Stimulated activated CD4-positive, alpha-beta T cell treated with anti-CD3 and anti-CD28 coated beads, Interleukin-4, amount 100 ng/mL, for 1 hour (primary cell): Measurements from ENCODE around the gene KISS1R.
A peak's percentile ranks its signal among the peaks of the same experiment; 100 is the strongest.

ENCODE experiments used
- DNase-seq: peaks from one replicate; pipeline ENCODE4 v3.0.0-alpha.2; 2020

Gene KISS1R

DNA sequence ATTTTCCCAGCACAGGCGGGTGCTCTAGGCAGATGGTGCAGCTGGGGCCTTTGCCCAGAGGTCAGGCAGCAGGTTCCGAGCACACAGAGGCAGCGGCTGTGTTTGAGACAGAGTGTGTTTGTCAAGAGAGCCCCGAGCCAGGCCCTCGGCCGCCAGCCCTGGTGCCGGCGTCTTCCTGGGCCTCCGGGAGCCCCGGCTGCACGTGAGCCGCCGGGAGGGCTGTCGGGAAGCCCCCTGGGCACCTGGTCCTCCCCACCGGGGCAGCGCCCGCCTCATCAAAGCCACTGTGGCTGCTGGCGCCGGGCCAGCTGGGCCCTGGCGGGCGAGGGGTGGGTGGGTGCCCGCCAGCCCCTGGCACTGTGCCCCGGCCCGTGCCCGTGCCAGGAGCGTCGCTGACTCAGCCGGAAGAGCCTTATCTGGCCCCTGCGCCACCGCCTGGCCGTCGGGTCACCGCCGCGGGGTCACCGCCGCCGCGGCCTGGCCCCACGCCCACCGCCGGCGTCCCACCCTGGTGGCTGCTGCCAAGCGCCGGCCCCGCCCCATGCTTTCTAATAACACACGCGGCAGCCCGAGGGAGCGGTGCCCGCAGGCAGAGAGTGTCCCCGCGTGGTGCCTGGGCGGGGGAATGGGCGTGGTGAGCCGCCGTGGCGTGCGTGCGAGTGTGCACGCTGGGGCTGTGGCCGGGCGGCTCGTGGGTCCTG, 23.6 kb downstream of the KISS1R start:
- peak; percentile 69 for DNase-seq

DNA sequence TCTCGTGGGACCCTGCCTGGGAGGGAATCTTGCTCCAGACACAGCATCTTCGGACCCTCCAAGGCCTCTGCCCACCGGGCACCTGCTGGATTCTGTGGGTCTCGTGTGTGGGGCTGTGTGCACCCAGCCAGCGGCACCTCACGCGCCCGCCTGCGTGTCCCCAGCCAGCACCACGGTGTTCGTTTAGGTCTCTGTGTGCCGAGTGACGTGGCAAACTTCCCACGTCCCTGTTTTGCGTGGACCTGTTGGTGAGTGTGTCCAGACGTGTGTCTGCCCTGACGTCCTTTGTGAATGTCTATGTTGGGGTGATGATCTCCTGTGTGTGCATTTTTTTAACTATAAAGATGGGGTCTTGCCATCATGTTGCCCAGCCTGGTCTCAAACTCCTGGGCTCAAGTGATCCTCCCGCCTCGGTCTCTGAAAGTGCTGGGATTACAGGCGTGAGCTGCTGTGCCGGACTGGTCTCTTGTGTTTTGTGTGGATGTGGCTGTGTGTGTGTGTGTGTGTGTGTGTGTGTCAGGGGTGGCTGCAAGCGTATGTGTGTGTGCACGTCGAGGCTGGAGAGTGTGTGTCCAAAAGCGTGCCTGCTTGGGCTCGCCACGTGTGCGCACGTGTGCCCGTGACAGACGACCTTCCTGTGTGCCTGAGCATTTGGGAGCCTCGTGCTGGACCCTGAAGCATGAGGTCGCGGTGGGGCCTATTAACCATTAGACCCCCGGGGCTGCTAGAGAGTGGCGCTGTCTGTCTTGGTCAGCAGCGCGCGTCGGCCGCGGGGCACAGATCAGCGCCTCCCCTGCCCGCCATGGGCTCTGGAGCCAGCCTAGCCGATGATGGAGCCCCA, 24.4 kb downstream of the KISS1R start:
- DNase-seq = no peak

GRCh38 chr19:942133-942645, 25.1 kb downstream of the KISS1R start:
- no peak for DNase-seq

GRCh38 chr19:943551-944170, 26.5 kb downstream of the KISS1R start:
- no peak for DNase-seq

DNA sequence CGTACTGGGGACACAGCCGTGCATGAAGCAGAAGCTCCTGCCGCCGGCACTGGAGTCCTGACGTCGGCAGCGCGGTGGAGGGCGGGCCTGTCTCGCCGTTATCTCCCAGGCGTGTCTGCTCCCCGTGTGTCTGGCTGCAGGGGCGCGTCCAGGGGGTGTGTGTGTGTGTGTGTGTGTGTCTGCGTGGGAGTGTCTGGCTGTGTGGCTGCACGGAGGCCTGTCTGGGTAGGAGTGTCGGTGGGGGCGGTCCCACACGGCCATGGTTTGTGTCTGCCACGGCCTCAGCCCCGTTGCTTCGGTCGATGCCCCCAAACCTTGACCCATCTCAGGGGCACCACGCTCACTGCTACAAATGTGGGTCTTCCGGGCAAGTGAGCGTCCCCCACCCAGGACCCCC, 27.0 kb downstream of the KISS1R start:
- no peak for DNase-seq

DNA sequence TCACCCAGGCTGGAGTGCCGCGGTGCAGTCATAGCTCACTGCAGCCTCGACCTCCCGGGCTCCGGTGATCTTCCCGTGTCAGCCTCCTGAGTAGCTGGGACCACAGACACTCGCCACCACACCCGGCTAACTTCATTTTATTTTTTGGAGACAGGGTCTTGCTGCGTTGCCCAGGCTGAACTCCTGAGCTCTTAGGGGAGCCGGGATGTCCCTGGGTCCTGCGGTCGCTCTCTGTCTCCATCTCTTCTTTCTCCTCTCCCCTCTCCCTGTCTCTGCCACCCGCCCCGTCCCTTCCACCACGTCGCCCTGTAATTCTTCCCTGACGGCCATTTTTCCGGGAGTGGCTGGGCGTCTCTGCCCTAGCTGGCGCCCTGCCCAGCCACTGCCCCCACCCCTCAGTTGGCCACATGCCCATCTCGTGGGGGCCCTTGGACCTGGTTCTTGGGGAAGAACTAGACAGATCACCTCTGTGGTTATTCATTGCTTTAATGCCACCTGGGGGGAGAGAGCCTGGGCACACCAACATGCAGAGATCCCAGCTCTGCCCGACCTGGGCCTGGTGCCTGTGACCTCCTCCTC, 27.6 kb downstream of the KISS1R start:
- DNase-seq = no peak

DNA sequence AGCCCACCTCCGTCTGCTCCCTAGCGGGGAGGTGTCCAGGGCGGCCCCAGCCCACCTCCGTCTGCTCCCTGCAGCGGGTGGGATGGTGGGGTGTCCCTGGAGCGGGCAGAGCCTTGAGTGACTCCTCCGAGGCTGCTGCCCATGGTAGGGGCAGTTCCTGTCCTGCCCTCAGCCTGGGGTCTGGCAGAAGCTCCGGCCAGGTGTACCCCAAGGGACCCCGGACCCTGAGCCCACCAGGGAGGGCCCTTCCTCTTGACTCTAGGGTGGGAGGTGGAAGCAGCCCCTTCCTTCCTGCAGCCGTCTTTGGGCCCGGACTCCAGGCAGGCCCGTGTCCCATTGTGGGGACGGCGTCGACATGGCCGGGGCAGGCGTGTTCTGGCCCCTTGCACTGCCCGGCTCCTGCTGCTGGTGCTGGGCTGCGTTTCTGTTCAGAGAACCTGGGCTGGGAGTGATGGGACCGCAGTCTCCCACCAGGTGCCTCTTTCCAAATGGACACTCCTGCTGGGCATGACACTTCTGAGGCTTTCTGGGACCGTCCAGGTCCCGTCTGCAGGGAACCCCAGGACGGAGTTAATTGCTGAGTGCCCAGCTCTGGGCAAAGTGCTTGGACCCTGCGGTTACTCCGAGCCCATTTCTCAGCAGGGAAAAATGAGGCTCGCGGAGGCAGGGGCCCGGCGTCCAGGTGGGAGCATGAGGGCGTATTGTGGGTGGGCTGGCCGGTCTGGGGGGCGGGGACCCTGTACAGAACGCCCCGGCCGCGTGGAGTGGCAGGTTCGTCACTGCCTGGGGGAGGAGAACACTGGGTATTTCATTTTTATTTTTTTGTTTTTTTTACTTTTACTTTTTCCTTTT, 28.5 kb downstream of the KISS1R start:
- DNase-seq = no peak

- no peak for DNase-seq
Measured at GRCh38 chr19:947090-947706, 30.1 kb downstream of the KISS1R start.

- no peak for DNase-seq
Measured at GRCh38 chr19:947707-948539, 30.8 kb downstream of the KISS1R start.

DNA sequence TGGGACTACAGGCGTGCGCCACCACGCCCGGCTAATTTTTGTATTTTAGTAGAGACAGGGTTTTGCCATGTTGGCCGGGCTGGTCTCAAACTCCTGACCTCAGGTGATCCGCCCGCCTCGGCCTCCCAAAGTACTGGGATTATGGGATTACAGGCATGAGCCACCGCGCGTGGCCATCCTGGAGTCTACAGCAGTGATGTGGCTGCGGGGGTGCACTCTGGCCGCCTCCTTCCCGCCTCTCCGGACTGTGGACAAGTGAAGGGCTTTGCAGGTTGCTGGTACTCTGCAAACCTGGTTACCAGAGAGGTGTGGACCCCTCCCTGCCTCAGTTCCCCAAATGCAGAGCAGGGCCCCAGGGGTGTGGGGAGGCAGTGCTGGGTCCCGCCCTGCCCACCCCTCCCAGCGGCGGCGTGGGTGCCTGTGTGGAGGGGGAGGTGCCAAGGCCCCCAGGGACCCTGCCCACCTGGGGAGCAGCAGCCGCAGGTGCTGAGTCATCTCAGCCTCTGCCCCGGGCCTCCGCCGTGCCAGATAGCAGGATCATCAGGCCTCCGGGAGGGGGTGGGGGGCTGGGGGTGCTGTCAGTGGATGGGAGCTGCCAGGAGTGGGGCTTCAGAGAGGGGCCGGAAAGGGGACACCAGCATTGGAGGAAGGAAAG, 31.8 kb downstream of the KISS1R start:
- no peak for DNase-seq

- DNase-seq = no peak
Measured at GRCh38 chr19:950352-951066, 33.4 kb downstream of the KISS1R start.

GRCh38 chr19:952049-952679, 35.0 kb downstream of the KISS1R start:
- DNase-seq = no peak

GRCh38 chr19:952680-953444, 35.7 kb downstream of the KISS1R start:
- DNase-seq = no peak

- no peak for DNase-seq
Measured at GRCh38 chr19:953445-954271, 36.5 kb downstream of the KISS1R start.

DNA sequence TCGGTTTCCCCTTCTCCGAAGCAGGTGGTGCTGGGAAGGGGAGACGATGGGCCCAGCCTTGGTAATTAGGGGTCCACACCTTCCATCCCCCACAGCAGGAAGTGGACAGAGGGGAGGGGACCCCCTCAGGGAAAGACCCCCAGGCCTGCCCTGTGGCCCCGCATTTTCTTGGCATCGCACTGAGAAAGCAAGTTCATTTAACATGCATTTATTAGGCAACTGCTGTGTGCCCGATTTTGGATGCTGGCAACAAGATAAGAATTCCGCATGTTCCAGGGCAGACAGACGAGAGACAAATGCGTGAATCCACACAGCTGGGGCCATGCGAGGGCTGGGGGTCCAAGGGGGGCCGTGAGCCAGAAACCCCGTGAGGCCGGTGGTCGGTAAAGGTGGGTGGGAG, 37.1 kb downstream of the KISS1R start:
- DNase-seq = no peak

DNA sequence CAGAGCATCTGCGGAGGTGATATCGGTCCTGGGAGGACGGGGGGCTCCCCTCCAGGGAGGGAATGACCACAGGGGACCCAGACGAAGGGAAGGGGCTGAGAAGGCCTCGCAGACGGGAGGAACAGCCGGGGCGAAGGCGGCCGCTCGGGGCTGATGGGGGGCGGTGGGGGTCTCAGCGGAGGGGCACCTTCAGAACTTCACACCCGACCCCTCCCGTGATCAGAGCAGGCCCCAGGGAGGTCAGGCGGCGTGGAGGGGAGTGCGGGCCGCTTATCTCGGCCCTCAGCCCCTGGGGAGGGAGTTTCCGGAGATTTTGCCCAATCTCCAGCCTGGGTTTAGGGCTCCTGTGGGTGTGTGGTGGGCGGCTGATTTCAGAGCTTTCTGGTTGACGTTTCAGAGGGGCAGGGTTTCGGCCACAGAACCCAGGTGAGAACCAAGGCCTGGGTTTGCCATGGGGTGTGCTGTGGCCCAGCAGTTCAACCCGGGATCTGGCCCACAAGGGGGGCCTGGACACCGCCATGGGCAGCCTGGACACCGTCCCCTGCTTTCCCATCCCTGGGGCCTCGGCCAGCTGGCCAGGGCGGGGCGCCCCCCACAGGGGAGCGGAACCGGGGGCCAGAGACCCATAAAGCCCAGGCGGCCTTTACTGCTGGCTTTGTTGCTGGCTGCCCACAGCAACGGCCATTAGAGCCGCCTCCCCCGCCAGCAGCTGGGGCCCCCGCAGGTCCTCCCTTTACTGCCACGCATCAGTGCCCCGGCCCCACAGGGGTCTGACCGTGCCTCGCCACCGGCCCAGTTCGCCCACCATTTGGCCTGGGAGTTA, 37.8 kb downstream of the KISS1R start:
- DNase-seq = no peak
